Measurements from ENCODE around the gene SSX2IP.
"Not testable (repeated sequence)": the region's sequence is repeated elsewhere in the genome, so short reads cannot be mapped to it uniquely, and the experiment has no call there.

The SSX2IP gene

DNA sequence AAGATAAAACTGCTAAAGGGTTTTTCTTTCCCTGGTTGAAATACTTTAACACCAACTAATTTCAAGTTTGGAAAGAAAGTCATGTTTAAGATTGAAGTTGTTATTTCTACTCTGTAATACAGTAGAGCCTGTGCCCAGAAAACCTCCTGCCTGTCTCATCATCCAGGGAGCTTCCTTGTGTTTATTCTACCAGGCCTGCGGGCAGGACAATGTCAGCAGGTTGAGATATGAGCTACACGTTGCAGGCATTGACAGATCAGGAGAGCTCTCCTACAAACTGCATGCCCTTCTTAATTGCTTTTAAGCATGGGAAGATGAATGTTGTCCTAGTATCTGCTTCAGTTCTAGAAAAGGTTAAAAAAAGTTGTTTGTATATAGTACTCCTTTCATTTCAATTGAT, 72.9 kb downstream of the SSX2IP start:
- DNase-seq (ENCODE audit: low read depth in 2 of 2): no peak

DNA sequence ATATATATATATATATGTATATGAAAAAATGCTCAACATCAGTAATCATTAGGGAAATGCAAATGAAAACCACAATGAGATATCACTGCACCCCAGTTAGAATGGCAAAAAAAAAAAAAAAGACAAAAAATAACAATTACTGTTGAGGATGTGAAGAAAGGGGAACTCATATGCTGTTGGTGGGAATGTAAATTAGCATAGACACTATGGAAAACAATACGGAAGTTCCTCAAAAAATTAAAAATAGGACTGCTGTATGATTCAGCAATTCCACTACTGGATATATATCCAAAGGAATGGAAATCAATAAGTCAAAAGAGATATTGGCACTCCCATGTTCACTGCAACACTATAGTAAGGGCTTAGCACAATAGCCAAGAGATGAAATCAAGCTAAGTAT, 74.5 kb downstream of the SSX2IP start:
- DNase-seq (ENCODE audit: low read depth in 2 of 2): no peak

DNA sequence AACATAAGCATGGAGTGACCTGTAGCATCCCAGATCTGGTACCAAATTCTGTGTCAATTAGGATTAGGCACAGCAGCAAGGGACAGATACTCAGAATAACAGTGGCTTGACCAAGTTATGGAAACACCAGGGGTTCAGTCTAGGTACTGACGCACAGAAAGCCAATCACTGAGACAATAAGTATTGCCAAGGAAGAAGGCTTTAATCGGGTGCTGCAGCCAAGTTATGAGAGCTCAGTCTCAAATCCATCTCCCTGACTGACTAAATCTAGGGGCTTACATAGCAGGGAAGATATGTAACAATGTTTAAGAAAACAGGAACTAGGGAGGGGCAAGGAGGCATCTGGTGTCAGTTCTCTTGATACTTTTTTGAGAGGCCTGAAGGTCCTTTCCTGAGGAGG, 76.4 kb downstream of the SSX2IP start:
- DNase-seq (ENCODE audit: low read depth in 2 of 2): no peak

DNA sequence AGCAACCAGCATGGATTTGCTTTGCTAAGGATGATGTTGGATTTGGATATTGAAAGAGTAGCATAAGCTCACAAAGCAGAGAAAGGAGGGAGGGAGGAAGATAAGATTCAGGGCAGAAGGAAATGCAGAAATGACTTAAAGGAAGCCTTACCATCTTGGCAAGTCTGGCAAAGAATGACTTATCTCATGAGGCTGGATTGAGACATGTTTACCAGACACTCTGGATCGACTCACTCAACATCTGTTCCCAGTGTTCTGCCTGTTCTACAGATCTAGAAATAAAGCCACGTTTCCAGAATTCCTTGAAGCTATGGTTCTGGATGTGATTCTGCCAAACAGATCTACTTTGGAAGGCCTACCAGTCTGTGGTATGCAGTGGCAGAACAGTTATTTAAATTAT, 77.2 kb downstream of the SSX2IP start:
- DNase-seq (ENCODE audit: low read depth in 2 of 2): no peak

DNA sequence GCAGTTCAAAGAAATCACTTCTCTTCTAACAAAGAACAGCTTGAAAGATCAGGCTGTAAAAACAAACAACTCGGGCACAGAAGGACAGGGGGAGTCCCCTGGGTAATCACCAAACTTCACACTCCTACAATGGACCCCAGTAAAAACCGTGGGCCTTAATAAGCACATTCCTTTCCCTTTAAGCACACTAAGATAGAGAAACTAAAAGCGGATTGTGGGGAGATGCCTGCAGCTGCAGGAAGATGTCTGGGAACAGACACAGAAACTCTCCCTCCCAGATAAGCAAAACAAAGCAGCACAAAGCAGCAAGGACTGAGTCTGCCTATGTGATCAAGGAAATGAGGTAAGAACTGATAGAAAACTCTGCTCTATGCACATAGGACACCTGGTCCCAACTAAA, 78.5 kb downstream of the SSX2IP start:
- no peak for DNase-seq (ENCODE audit: low read depth in 2 of 2)

DNA sequence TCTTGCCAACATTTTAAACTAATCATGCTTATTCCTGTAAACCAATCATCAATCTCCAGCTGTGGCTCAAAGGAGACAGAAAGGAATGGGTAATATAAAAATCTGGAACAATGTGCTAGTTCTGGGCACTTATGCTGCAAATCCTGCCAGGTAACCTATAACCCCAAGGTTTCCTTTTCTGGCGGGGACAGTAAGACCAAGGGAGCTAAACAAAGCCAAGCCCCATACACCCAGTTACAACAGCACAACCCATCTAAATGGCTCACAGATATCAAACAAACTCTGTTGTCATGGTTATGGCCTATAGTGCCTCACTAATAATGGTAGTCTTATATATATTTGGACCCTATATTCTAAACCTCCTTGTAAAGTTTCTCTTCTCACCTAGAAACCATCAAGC, 79.2 kb downstream of the SSX2IP start:
- no peak for DNase-seq (ENCODE audit: low read depth in 2 of 2)

DNA sequence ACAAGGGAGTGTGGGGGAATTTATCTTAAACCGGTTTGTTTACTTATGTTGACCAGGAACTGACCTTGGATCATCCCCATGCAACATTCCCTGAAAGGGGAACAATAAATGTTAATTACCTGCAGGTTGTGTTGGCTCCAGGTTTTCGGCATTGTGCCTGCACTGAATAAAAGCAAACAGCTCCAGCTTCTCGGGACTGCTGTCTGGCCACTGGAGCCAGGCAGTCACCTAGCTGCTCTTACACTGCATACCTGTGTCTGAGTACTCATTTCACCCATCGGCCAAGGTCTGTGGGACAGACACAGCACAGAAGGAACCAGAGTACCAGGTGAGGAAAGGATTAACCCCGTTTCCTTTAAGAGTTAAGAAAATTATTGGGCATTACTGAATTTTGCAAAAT, 83.3 kb downstream of the SSX2IP start:
- DNase-seq (ENCODE audit: low read depth in 2 of 2): no peak

DNA sequence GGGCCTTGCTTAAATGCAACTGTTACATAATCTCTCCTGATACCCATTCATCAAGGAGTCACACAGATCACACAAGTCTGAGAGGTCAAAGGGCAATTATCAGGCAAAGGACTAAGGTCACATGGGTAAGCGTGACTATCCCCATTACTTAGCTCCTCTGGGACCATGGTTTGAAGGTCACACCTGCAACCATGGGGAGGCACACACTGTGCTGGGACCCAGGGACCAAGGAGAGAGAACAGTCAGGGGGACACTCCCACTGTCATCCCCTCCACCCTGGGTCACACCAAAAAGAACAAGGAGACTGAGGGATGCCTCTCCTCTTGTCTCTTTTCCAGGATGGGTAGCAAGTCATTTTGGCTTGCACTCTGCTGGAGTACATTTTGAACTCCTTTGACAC, 85.1 kb downstream of the SSX2IP start:
- DNase-seq (ENCODE audit: low read depth in 2 of 2): no peak

DNA sequence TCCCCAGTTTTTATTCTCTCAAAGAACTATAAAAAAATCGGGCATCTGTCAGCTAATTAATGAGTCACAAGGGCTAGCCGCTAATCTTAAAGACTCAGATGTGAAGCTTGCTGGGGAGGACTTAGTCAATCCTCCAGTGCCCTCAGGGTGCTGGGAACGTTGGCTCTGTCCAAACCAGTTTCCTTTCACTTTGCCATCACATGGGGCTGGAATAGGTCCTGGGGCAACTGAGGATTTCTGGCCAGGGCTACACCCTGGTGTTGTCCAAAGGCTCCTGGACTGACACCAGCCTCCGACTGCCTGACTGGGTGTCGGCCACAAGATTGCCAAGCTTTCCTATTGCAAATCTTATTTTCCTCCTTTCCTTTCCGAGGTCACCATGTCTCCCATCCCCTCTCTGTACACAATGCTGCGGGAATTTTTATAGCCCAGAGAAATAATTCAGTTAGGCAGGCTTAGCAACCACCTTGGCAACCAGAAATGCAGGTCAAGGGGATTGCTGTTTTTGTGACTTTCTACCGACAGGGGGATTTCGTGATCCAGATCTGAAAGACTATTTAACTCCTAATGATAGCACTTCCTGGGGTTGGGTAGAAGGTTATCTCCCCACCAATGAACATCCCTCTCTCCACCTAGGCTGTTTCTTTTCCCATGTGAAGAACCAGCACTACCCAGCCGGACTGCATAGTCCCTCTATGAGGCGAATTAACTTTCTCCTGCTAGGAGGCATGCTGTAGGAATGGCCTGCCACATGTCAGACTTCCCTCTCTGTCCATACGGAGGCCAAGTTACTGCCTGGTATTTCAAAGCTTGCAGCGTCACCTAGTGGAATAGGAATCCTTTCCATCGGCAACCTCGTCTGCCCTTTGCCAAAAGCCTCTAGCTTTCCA, 86.1 kb downstream of the SSX2IP start:
- DNase-seq (ENCODE audit: low read depth in 2 of 2): no peak

DNA sequence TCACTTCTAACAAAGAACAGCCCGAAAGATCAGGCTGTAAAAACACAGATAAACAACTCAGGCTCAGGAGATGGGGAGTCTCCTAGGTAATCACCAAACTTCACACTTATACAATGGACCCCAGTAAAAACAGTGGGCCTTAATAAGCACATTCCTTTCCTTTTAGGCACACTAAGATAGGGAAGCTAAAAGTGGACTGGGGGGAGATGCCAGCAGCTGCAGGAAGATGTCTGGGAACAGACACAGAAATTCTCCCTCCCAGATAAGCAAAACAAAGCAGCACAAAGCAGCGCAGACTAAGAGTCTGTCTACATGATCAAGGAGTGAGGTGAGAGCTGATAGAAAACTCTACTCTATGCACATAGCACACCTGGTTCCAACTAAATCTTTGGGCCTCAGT, 87.0 kb downstream of the SSX2IP start:
- no peak for DNase-seq (ENCODE audit: low read depth in 2 of 2)

DNA sequence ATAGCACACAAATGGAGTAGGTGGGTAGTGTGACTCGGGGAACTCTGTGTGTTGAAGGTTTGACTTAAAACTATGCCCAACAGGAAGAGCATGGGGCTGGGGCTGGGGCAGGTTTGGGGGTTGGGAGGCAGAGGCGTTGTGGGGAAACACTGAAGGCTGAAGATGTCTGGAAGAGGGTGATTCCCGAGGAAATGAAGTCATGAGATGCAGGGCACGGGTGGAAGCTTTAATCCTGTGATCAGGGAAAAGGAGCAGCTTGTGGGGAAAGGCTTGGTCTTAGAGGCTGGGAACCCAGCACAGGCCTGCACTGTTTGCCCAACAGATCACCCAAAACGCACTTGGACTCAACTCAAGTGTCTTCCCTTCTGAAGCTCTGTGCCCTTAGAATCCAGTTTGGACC, 89.5 kb downstream of the SSX2IP start:
- DNase-seq (ENCODE audit: low read depth in 2 of 2): no peak

DNA sequence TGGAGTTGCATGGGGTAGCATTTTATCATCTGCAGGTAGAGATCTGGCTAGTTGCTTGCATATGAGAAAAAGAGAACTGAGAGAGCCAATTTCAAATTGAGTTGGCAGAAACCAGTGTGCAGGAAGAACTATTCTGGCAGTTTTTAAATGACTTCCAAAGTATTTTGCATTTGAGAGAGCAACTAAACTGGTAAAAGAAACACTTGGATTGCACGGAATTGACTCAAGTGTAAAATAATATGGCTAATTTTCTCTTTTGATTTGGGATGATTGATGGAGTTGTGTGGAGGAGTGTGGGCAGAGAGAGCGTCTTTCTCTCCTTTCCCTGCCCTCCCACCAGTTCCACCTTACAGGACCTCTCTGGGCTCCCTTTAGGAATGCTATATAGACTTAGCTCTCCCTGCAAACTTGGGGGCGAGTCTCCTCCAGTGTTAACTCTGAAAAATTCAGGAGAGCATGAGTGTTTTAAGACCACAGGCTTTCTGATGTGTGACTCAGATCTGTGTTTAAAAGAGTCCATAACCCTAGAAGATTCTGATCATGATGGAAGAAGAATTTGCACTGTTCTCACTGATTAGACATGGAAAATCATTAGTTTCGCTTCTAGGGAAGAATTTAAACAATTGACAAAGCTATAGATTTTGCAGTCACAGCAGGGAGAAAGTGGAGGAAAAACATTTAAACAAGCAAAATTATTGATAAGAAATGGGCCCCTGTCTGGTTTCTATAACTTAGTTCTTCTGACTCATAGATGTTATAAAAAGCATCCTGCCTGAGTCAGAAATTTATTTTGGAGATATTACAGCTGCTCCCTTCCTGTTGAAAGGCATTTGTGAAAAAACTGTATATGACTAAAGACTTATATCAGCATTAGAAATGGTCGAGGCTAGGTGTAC, 91.2 kb downstream of the SSX2IP start:
- no peak for DNase-seq (ENCODE audit: low read depth in 2 of 2)

DNA sequence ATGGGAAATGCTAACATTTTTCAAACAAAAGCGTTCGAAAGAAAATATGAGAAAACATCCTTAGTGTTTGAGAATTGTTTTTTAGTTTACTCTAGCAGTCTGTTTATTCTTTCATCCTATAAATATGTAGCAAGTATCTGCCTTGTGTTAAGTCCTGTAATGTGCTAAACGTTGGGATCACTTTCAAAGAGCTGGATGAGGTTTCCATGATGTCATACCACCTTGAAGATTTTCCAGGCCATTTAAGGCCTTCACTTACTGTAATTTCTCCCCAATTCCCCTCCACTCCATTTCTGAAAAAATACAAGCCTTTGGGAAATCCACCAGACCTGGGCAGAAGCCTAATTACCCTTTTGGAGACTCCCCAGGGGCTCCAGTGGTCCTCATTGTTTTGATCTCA, 91.8 kb downstream of the SSX2IP start:
- DNase-seq (ENCODE audit: low read depth in 2 of 2): no peak

DNA sequence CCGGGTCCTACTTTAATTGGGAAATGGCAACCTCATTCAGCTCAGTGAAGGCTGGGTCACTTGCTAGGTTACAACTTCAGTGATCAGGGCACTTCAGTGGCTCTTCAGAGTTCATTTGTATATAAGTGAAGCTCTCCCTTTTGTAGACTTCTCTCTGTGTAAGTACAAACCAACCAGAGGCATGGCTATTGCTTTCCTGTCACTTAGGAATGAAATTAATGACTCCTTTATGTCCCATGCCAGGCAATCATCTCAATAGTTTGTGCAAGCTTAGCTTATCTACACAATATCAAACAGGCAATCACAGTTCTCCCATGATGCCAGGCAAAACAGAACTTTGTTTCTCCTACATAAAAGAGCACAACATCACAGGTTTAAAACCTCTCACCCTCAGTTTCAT, 93.2 kb downstream of the SSX2IP start:
- DNase-seq (ENCODE audit: low read depth in 2 of 2): no peak

DNA sequence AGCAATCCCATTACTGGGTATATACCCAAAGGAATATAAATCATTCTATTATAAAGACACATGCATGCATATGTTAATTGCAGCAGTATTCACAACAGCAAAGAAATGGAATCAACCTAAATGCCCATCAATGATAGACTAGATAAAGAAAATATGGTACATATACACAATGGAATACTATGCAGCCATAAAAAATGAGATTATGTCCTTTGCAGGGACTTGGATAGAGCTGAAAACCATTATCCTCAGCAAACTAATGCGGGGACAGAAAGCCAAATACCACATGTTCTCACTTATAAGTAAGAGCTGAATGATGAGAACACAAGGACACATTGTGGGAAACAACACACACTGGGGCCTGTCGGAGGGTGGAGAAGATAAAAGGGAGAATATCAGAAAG, 95.3 kb downstream of the SSX2IP start:
- not testable (repeated sequence) for DNase-seq (ENCODE audit: low read depth in 2 of 2)
